A673 (cell line): Measurements from ENCODE around the gene HMG20A. TPM values are rescaled to one million over a fixed set of nuclear protein-coding genes. Genes with fewer than 3 reads are reported as not detected.

Experiments
- BruUV-seq: library from RNA; stranded (reverse); fragments of 400-500 nt; replicated peaks from 2 replicates; lab custom pipeline; 2021; lab: Mats Ljungman, UMichigan
- CTCF ChIA-PET: fragments of 300-600 bp; sonication (Branson Sonifier 250); formaldehyde crosslinking; loops from one replicate; lab custom pipeline; 2022; ENCODE audit warnings: antibody characterized with exemption; lab: Charles Lee
- POLR2A ChIA-PET: fragments of 300-600 bp; sonication (Branson Sonifier 250); formaldehyde crosslinking; loops from one replicate; lab custom pipeline; 2022; ENCODE audit warnings: antibody characterized with exemption; ENCODE audit not compliant: low non-redundant PET; lab: Charles Lee
- DNase-seq: peaks from one replicate; pipeline ENCODE4 v3.0.0-alpha.2; 2015; ENCODE audit warnings: low spot score
- H3K27ac ChIP-seq: fragments of 200-600 bp; sonication (generic); 2 replicates; pipeline ENCODE4 v1.5.1; 2016; ENCODE audit warnings: mixed run types, low read depth, mild to moderate bottlenecking, mixed read lengths, antibody characterized with exemption, low read length; ENCODE audit not compliant: poor library complexity, severe bottlenecking
- H3K27me3 ChIP-seq: fragments of 200-600 bp; sonication (generic); replicated peaks from 2 replicates; pipeline ENCODE4 v1.6.1; 2017; ENCODE audit warnings: mixed run types, low read depth, mild to moderate bottlenecking, mixed read lengths, antibody characterized with exemption, low read length; ENCODE audit not compliant: insufficient read depth, poor library complexity
- H3K36me3 ChIP-seq: fragments of 200-600 bp; sonication (generic); 2 replicates; pipeline ENCODE4 v1.6.1; 2016; ENCODE audit warnings: mixed run types, mild to moderate bottlenecking, mixed read lengths, antibody characterized with exemption, low read length; ENCODE audit not compliant: insufficient read depth, poor library complexity, severe bottlenecking
- H3K4me1 ChIP-seq: fragments of 200-600 bp; sonication (generic); 2 replicates; pipeline ENCODE4 v1.6.1; 2017; ENCODE audit warnings: mixed run types, mild to moderate bottlenecking, mixed read lengths, antibody characterized with exemption, low read length; ENCODE audit not compliant: insufficient read depth, poor library complexity, severe bottlenecking
- H3K4me3 ChIP-seq: fragments of 200-600 bp; sonication (generic); 2 replicates; pipeline ENCODE4 v1.5.1; 2016; ENCODE audit warnings: low read depth, mixed run types, mild to moderate bottlenecking, mixed read lengths, low read length; ENCODE audit not compliant: poor library complexity, severe bottlenecking
- H3K9me3 ChIP-seq: fragments of 200-600 bp; sonication (generic); 2 replicates; pipeline ENCODE4 v1.6.1; 2016; ENCODE audit warnings: mixed run types, low read depth, mild to moderate bottlenecking, mixed read lengths, antibody characterized with exemption, low read length; ENCODE audit not compliant: poor library complexity, severe bottlenecking
- CTCF ChIP-seq: fragments of 300-800, 200-600 bp; sonication (generic); conservative IDR thresholded peaks from 2 replicates; pipeline ENCODE4 v1.5.1; 2017; ENCODE audit warnings: low read depth, mild to moderate bottlenecking, antibody characterized with exemption, low read length, moderate library complexity, mixed read lengths
- EZH2 ChIP-seq: fragments of 200-600 bp; sonication (generic); IDR thresholded peaks from 2 replicates; pipeline ENCODE4 v1.6.1; 2017; ENCODE audit warnings: borderline replicate concordance, low read depth, mild to moderate bottlenecking, mixed read lengths, antibody characterized with exemption, low read length; ENCODE audit not compliant: poor library complexity, severe bottlenecking
- intact Hi-C: fragments of 100-400 bp; cut with micrococcal nuclease; formaldehyde crosslinking; loops from one replicate; pipeline ENCODE4 v1.10.0; 2022; ENCODE audit not compliant: unreplicated experiment
- total RNA-seq: library from RNA; stranded (reverse); gene quantifications from 2 replicates; pipeline ENCODE4 v1.2.3, GENCODE V29; 2021

The HMG20A gene
- total RNA-seq, 1 experiment from 2014 or later = 43.2 TPM

GRCh38 chr15:77478051-77478450 is 57.4 kb downstream of the HMG20A start:
- peaks cover 26% of the 10 kb centered on the region for H3K36me3 ChIP-seq
- ChIA-PET CTCF (no interaction called here), POLR2A (no interaction called here)
- no peak overlapping the region for H3K27ac ChIP-seq
- BruUV-seq = no TSS peak
- no peaks in the 10 kb centered on the region for H3K27me3 ChIP-seq
- H3K9me3 ChIP-seq = no peaks in the 10 kb centered on the region
- TF ChIP-seq EZH2 (no peak), CTCF (no peak)
- no peak for DNase-seq
- H3K4me3 ChIP-seq = no peak overlapping the region
- intact Hi-C loops = no loop called here
- H3K4me1 ChIP-seq = peaks cover 62% of the 10 kb centered on the region

GRCh38 chr15:77479015-77479414 is 58.3 kb downstream of the HMG20A start:
- TF ChIP-seq EZH2 (no peak), CTCF (no peak)
- ChIA-PET POLR2A (no interaction called here), CTCF (no interaction called here)
- Histone ChIP-seq H3K27ac (no peak overlapping the region), H3K4me1 (peaks cover 61% of the 10 kb centered on the region), H3K27me3 (no peaks in the 10 kb centered on the region), H3K4me3 (no peak overlapping the region), H3K9me3 (no peaks in the 10 kb centered on the region), H3K36me3 (peaks cover 29% of the 10 kb centered on the region)
- intact Hi-C loops = no loop called here
- no TSS peak for BruUV-seq
- DNase-seq = no peak

DNA sequence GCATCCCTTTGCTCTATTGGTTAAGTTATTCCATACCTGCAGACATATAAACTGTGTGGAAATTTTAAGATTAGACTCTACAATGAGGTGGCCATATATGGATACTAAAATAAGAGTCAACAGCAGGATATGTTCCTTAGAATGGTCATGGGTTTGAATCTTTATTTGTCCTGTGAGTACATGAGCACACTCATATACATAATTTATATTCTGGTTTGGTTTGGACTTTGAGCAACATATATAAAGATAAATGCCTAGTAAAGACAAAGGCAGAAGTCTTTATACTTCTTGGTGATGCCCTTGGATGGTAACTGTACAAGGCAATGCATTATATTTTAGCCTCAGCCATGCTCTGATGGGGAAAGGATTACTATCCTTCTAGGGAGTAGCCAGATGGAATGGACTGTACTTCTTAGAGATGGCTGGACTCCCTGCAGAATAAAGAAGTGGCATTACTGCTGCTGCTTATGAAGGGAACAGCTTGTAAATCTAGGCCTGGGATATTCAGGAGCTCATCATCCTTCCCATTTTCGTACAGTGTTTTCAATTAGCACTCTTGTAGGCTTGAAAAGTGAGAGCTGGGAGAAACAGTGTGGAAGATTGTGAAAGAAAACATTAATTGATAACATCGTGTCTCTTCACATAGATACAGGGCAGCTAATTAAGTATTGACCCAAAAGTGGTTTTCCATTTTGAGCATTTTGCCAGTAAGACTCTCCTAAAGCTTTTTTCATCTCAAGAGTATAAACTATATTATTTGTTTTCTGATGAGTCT is 60.4 kb downstream of the HMG20A start:
- Histone ChIP-seq H3K36me3 (peaks cover 38% of the 10 kb centered on the region), H3K4me3 (no peak overlapping the region), H3K4me1 (peaks cover 41% of the 10 kb centered on the region), H3K27ac (no peak overlapping the region), H3K9me3 (no peaks in the 10 kb centered on the region), H3K27me3 (no peaks in the 10 kb centered on the region)
- CTCF ChIA-PET = no interaction called here
- no TSS peak for BruUV-seq
- DNase-seq = no peak
- TF ChIP-seq CTCF (no peak), EZH2 (no peak)
- intact Hi-C loops = no loop called here
- POLR2A ChIA-PET = interaction anchor here (0.9 kb wide), 1 partner anchor 345 kb away, joined by 3 read pairs; no protein-coding TSS in a partner anchor
